ENCODE results near the gene CD44.

Gene CD44

DNA sequence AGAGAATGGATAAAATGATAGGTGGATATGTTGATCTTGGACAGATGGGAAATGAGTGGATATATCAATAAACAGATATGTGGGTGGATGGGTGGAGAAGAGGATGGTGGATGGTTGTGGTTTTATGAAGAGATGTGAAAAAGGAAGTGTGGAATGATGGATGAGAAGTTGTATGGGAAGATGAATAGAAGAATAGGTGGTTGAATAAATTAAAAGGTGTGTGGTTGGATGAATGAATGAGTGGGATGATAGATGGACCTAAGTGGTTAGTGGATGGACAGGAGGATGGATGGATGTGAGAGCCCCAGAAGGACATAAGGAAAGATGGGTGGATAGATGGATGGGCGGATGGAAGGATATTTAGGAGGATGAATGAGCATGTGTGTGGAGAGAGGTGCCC, 913 bp upstream of the CD44 start:
- H4K20me1 ChIP-seq (ENCODE audit: insufficient read depth, low read length) = no peaks in the 10 kb centered on the region
- no peaks in the 10 kb centered on the region for H3K36me3 ChIP-seq (ENCODE audit: insufficient read depth, low read length)
- H3K4me2 ChIP-seq (ENCODE audit: low read length) = no peak overlapping the region
- H3K9me3 ChIP-seq (ENCODE audit: low read length) = no peaks in the 10 kb centered on the region
- no peak overlapping the region for H3K9ac ChIP-seq (ENCODE audit: low read length)
- no peak overlapping the region for H2AFZ ChIP-seq (ENCODE audit: low read length)
- TF ChIP-seq EZH2 (IDR thresholded peaks at IDR 0.05; ENCODE audit: borderline replicate concordance, low read length) = no peak
- TF ChIP-seq, protein P1, sequence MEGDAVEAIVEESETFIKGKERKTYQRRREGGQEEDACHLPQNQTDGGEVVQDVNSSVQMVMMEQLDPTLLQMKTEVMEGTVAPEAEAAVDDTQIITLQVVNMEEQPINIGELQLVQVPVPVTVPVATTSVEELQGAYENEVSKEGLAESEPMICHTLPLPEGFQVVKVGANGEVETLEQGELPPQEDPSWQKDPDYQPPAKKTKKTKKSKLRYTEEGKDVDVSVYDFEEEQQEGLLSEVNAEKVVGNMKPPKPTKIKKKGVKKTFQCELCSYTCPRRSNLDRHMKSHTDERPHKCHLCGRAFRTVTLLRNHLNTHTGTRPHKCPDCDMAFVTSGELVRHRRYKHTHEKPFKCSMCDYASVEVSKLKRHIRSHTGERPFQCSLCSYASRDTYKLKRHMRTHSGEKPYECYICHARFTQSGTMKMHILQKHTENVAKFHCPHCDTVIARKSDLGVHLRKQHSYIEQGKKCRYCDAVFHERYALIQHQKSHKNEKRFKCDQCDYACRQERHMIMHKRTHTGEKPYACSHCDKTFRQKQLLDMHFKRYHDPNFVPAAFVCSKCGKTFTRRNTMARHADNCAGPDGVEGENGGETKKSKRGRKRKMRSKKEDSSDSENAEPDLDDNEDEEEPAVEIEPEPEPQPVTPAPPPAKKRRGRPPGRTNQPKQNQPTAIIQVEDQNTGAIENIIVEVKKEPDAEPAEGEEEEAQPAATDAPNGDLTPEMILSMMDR (IDR thresholded peaks at IDR 0.05; ENCODE audit: low read length) = no peak
- no peaks in the 10 kb centered on the region for H3F3A ChIP-seq (ENCODE audit: insufficient read depth, low read length)
- H3K27me3 ChIP-seq (ENCODE audit: insufficient read depth, low read length) = no peaks in the 10 kb centered on the region
- no peaks in the 10 kb centered on the region for H3K9me2 ChIP-seq (ENCODE audit: low read depth, low read length)
- H3K79me2 ChIP-seq (ENCODE audit: insufficient read depth, low read length) = no peaks in the 10 kb centered on the region
- H3K4me1 ChIP-seq (ENCODE audit: insufficient read depth, low read length, severe bottlenecking) = no peaks in the 10 kb centered on the region
- H3K27ac ChIP-seq (ENCODE audit: low read depth, low read length, poor library complexity, severe bottlenecking) = no peak overlapping the region
- no peak overlapping the region for H3K4me3 ChIP-seq (ENCODE audit: low read depth, low read length, poor library complexity, severe bottlenecking)

- Histone ChIP-seq H3K9ac (ENCODE audit: low read length) (no peak overlapping the region), H3K9me3 (ENCODE audit: low read length) (no peaks in the 10 kb centered on the region), H3K9me2 (ENCODE audit: low read depth, low read length) (no peaks in the 10 kb centered on the region), H3K4me1 (ENCODE audit: insufficient read depth, low read length, severe bottlenecking) (no peaks in the 10 kb centered on the region), H4K20me1 (ENCODE audit: insufficient read depth, low read length) (no peaks in the 10 kb centered on the region), H3K27ac (ENCODE audit: low read depth, low read length, poor library complexity, severe bottlenecking) (no peak overlapping the region), H3F3A (ENCODE audit: insufficient read depth, low read length) (no peaks in the 10 kb centered on the region), H3K4me3 (ENCODE audit: low read depth, low read length, poor library complexity, severe bottlenecking) (no peak overlapping the region), H3K4me2 (ENCODE audit: low read length) (no peak overlapping the region), H3K27me3 (ENCODE audit: insufficient read depth, low read length) (no peaks in the 10 kb centered on the region), H2AFZ (ENCODE audit: low read length) (no peak overlapping the region), H3K36me3 (ENCODE audit: insufficient read depth, low read length) (no peaks in the 10 kb centered on the region), H3K79me2 (ENCODE audit: insufficient read depth, low read length) (no peaks in the 10 kb centered on the region)
- no peak for TF ChIP-seq EZH2 (IDR thresholded peaks at IDR 0.05; ENCODE audit: borderline replicate concordance, low read length)
- TF ChIP-seq, protein P1 (IDR thresholded peaks at IDR 0.05; ENCODE audit: low read length) = no peak
These were observed 397 bp upstream of the CD44 start for GRCh38 chr11:35138606-35138942.

DNA sequence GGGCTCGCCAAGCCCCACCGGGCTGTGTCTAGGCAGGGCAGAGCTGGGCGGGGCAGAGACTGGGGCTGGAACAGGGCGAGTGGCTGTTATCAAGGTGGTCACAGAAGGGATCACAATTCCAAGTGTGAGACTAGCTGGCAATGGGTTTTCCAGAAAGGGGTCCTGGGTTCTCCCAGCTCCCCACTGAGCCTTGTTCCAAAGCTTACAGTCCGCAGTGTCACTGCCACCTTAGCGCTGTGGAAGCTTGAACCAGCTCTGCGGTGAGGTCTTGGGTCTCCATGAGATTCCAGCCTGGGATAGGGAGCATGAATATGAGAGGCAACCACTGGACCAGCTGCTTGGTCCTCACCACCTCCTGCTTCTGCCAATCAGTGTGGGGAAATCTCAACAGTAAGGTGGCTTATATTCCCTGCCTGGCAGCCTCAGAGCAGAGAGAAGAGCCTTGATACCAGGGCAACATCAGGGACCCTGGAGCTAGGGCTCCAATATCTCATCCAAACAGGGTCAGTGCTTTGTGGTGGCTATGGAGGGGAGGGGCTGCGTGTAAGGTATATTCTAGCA, 831 bp downstream of the CD44 start:
- H4K20me1 ChIP-seq (ENCODE audit: insufficient read depth, low read length) = no peaks in the 10 kb centered on the region
- H3K79me2 ChIP-seq (ENCODE audit: insufficient read depth, low read length) = no peaks in the 10 kb centered on the region
- no peaks in the 10 kb centered on the region for H3K4me1 ChIP-seq (ENCODE audit: insufficient read depth, low read length, severe bottlenecking)
- no peaks in the 10 kb centered on the region for H3K9me2 ChIP-seq (ENCODE audit: low read depth, low read length)
- TF ChIP-seq, protein P1 (IDR thresholded peaks at IDR 0.05; ENCODE audit: low read length) = no peak
- no peak for TF ChIP-seq EZH2 (IDR thresholded peaks at IDR 0.05; ENCODE audit: borderline replicate concordance, low read length)
- no peak overlapping the region for H3K27ac ChIP-seq (ENCODE audit: low read depth, low read length, poor library complexity, severe bottlenecking)
- H3K27me3 ChIP-seq (ENCODE audit: insufficient read depth, low read length) = no peaks in the 10 kb centered on the region
- H3K9me3 ChIP-seq (ENCODE audit: low read length) = no peaks in the 10 kb centered on the region
- no peak overlapping the region for H3K9ac ChIP-seq (ENCODE audit: low read length)
- no peaks in the 10 kb centered on the region for H3K36me3 ChIP-seq (ENCODE audit: insufficient read depth, low read length)
- H3K4me3 ChIP-seq (ENCODE audit: low read depth, low read length, poor library complexity, severe bottlenecking) = no peak overlapping the region
- H3F3A ChIP-seq (ENCODE audit: insufficient read depth, low read length) = no peaks in the 10 kb centered on the region
- no peak overlapping the region for H3K4me2 ChIP-seq (ENCODE audit: low read length)
- no peak overlapping the region for H2AFZ ChIP-seq (ENCODE audit: low read length)
